ENCODE results near the gene LINGO1. TPM values are rescaled to one million over a fixed set of nuclear protein-coding genes. Genes with fewer than 3 reads are reported as not detected.

The LINGO1 gene
- total and polyA plus RNA-seq, 2 donors (not counting 1 experiment from before 2014, with no cell fraction given), result not detected

DNA sequence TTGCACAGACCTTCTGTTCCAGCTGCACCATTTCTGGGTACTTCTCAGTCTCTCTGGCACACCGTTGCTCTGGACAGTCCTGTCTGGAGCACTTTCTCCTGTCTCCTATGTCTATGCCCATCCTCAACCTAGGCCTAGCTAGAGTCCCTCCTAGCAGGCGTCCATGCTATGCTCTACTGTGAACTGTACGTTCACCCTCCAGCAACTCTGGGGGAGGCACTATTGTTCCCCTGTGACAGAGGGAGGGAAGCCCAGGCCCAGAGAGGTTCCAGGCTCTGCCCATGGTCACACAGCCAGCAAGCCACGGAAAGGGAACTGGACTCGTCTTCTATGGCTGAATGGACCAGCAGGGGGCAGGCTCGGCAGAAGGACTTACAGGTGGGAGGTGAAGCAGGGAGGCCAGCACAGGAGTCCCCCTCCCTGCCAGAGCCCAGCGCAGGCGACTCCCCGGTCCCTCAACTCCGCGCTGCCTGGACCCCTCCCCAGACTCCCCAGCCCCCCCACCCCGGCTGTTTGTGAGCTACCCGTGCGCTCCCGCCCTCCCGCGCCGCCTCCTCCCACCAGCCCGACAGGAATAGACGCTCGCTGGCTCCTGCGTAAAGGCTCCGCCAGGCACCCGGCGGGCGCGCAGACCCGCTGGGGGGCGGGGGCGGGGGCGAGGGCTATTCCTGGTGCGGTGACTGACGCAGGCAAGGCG lies 1.7 kb upstream of the LINGO1 start:
- Histone ChIP-seq H3K79me2 (ENCODE audit: control insufficient read depth, insufficient read depth, low read length) (no peaks in the 10 kb centered on the region), H3K36me3 (replicated peaks in 1 of 2; ENCODE audit: control extremely low read depth in 1 of 2, control insufficient read depth in 1 of 2, extremely low read depth in 1 of 2, insufficient read depth in 2 of 2, low read length in 1 of 2) (no peaks in the 10 kb centered on the region), H3K9ac (ENCODE audit: low read length) (no peak overlapping the region), H3K4me2 (replicated peaks; ENCODE audit: low read depth, low read length, poor library complexity, severe bottlenecking) (peak overlapping the region; percentile 87), H3K4me3 (ENCODE audit: control extremely low read depth in 1 of 5, extremely low read depth in 1 of 5, insufficient read depth in 1 of 5, low read depth in 2 of 5, low read length in 4 of 5) (no peak overlapping the region), H3K9me3 (ENCODE audit: control extremely low read depth in 1 of 3, control insufficient read depth in 2 of 3, insufficient read depth in 1 of 3, low read length in 2 of 3) (peaks cover 0 to 18% (median 0%) of the 10 kb centered on the region in 3 donors), H3K27me3 (replicated peaks in 1 of 4; ENCODE audit: control extremely low read depth in 1 of 4, control insufficient read depth in 3 of 4, insufficient read depth in 4 of 4, low read length in 3 of 4) (peaks cover 0 to 62% (median 25%) of the 10 kb centered on the region in 4 experiments), H2AFZ (ENCODE audit: insufficient read depth, low read depth, low read length, poor library complexity, severe bottlenecking) (no peak overlapping the region), H3K27ac (ENCODE audit: low read length in 2 of 2) (no peak overlapping the region), H4K20me1 (ENCODE audit: control insufficient read depth, insufficient read depth, low read length, poor library complexity, severe bottlenecking) (no peaks in the 10 kb centered on the region), H3K4me1 (ENCODE audit: control insufficient read depth in 2 of 2, insufficient read depth in 2 of 2, low read length in 2 of 2) (peaks cover 21 to 27% of the 10 kb centered on the region in 2 donors)
- 6% methylated on average over 24 of the region's 34 CpGs for WGBS (ENCODE audit: insufficient coverage)
- POLR2A ChIA-PET, result no interaction called here
- H3K9me3 Mint-ChIP-seq (ENCODE audit: insufficient read depth), result no peaks in the 10 kb centered on the region
- CTCF ChIA-PET, result interaction anchor here (0.9 to 3.5 kb wide), 8 partner anchors 11 to 515 kb away, joined by 3 to 12 read pairs (median 3); no protein-coding TSS in a partner anchor
- ATAC-seq (ENCODE audit: low read depth) (no peak), DNase-seq (peak; percentile 66)
- H3K4me3 Mint-ChIP-seq, result peak overlapping the region; percentile 85
- intact Hi-C loops (cut with micrococcal nuclease), result no loop called here
- peak; percentile 17 for TF ChIP-seq EZH2 (IDR thresholded peaks at IDR 0.05; ENCODE audit: borderline replicate concordance, insufficient read depth, low read depth, low read length, poor library complexity, severe bottlenecking)
- TF ChIP-seq, protein P1, sequence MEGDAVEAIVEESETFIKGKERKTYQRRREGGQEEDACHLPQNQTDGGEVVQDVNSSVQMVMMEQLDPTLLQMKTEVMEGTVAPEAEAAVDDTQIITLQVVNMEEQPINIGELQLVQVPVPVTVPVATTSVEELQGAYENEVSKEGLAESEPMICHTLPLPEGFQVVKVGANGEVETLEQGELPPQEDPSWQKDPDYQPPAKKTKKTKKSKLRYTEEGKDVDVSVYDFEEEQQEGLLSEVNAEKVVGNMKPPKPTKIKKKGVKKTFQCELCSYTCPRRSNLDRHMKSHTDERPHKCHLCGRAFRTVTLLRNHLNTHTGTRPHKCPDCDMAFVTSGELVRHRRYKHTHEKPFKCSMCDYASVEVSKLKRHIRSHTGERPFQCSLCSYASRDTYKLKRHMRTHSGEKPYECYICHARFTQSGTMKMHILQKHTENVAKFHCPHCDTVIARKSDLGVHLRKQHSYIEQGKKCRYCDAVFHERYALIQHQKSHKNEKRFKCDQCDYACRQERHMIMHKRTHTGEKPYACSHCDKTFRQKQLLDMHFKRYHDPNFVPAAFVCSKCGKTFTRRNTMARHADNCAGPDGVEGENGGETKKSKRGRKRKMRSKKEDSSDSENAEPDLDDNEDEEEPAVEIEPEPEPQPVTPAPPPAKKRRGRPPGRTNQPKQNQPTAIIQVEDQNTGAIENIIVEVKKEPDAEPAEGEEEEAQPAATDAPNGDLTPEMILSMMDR (IDR thresholded peaks at IDR 0.05), result no peak
- H3K4me1 Mint-ChIP-seq, result peaks cover 15% of the 10 kb centered on the region
- no peak overlapping the region for H3K27ac Mint-ChIP-seq
- peaks cover 50% of the 10 kb centered on the region for H3K27me3 Mint-ChIP-seq

DNA sequence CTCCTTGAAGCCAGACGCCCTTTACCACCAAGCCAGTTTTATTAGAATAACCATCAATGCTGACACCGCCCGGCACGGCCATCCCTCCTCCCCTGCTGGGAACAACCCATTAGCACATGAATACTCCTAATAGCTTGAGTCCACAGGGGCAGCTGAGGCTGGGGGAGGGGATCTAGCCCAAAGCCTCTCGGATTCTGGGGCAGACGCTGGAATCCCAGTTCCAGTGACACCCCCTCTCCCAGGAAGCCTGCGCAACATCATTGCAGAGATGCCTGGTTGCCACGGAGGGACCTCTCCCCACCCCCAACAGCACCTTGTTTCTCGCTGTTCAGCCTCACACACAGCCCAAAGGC lies 1.2 kb upstream of the LINGO1 start:
- H3K4me2 ChIP-seq (replicated peaks; ENCODE audit: low read depth, low read length, poor library complexity, severe bottlenecking), result peak overlapping the region; percentile 87

More for the DNA sequence above, 1.2 kb upstream of the LINGO1 start:
- Mint-ChIP-seq H3K4me1 (peaks cover 15% of the 10 kb centered on the region), H3K9me3 (ENCODE audit: insufficient read depth) (no peaks in the 10 kb centered on the region), H3K27ac (no peak overlapping the region), H3K27me3 (peaks cover 50% of the 10 kb centered on the region), H3K4me3 (peak overlapping the region; percentile 85)
- no peak for TF ChIP-seq EZH2 (IDR thresholded peaks at IDR 0.05; ENCODE audit: borderline replicate concordance, insufficient read depth, low read depth, low read length, poor library complexity, severe bottlenecking)
- TF ChIP-seq, protein P1 (IDR thresholded peaks at IDR 0.05), result no peak
- Histone ChIP-seq H3K4me1 (ENCODE audit: control insufficient read depth in 2 of 2, insufficient read depth in 2 of 2, low read length in 2 of 2) (peaks cover 21 to 27% of the 10 kb centered on the region in 2 donors), H3K4me3 (ENCODE audit: control extremely low read depth in 1 of 5, extremely low read depth in 1 of 5, insufficient read depth in 1 of 5, low read depth in 2 of 5, low read length in 4 of 5) (peak overlapping the region in 1 of 5 experiments; percentile 58), H2AFZ (ENCODE audit: insufficient read depth, low read depth, low read length, poor library complexity, severe bottlenecking) (no peak overlapping the region), H3K9ac (ENCODE audit: low read length) (peak overlapping the region; percentile 65), H4K20me1 (ENCODE audit: control insufficient read depth, insufficient read depth, low read length, poor library complexity, severe bottlenecking) (no peaks in the 10 kb centered on the region), H3K9me3 (ENCODE audit: control extremely low read depth in 1 of 3, control insufficient read depth in 2 of 3, insufficient read depth in 1 of 3, low read length in 2 of 3) (peaks cover 0 to 18% (median 0%) of the 10 kb centered on the region in 3 donors), H3K79me2 (ENCODE audit: control insufficient read depth, insufficient read depth, low read length) (no peaks in the 10 kb centered on the region), H3K27me3 (replicated peaks in 1 of 4; ENCODE audit: control extremely low read depth in 1 of 4, control insufficient read depth in 3 of 4, insufficient read depth in 4 of 4, low read length in 3 of 4) (peaks cover 0 to 66% (median 25%) of the 10 kb centered on the region in 4 experiments), H3K36me3 (replicated peaks in 1 of 2; ENCODE audit: control extremely low read depth in 1 of 2, control insufficient read depth in 1 of 2, extremely low read depth in 1 of 2, insufficient read depth in 2 of 2, low read length in 1 of 2) (no peaks in the 10 kb centered on the region), H3K27ac (ENCODE audit: low read length in 2 of 2) (no peak overlapping the region)
- WGBS (ENCODE audit: insufficient coverage), result 15% methylated on average over 8 of the region's 9 CpGs
- ATAC-seq (ENCODE audit: low read depth) (no peak), DNase-seq (no peak)
- intact Hi-C loops (cut with micrococcal nuclease), result no loop called here
- ChIA-PET POLR2A (no interaction called here), CTCF (interaction anchor here (0.9 to 3.5 kb wide), 10 partner anchors 12 to 515 kb away, joined by 3 to 12 read pairs (median 3); no protein-coding TSS in a partner anchor)

Measured in B cell (primary cell).